Measurements from ENCODE around the gene USP46. TPM values are rescaled to one million over a fixed set of nuclear protein-coding genes. Genes with fewer than 3 reads are reported as not detected.

Gene USP46
- total RNA-seq, 1 donor from 2014 or later: 7.7 TPM

GRCh38 chr4:52548818-52549570 is 110.1 kb downstream of the USP46 start:
- H3K9me3 Mint-ChIP-seq: no peaks in the 10 kb centered on the region
- no peak overlapping the region for H3K27ac Mint-ChIP-seq
- no peak overlapping the region for H3K4me3 Mint-ChIP-seq (ENCODE audit: low read depth)
- DNase-seq (ENCODE audit: low spot score): no peak
- no peaks in the 10 kb centered on the region for H3K4me1 Mint-ChIP-seq (ENCODE audit: low read depth)
- H3K36me3 Mint-ChIP-seq (ENCODE audit: low read depth): no peaks in the 10 kb centered on the region
- intact Hi-C loops (cut with micrococcal nuclease): loop anchor here (5.0 kb wide), 2 partner anchors 118 to 433 kb away; no protein-coding TSS in a partner anchor
- peaks cover 2% of the 10 kb centered on the region for H3K27me3 Mint-ChIP-seq (ENCODE audit: low read depth)

DNA sequence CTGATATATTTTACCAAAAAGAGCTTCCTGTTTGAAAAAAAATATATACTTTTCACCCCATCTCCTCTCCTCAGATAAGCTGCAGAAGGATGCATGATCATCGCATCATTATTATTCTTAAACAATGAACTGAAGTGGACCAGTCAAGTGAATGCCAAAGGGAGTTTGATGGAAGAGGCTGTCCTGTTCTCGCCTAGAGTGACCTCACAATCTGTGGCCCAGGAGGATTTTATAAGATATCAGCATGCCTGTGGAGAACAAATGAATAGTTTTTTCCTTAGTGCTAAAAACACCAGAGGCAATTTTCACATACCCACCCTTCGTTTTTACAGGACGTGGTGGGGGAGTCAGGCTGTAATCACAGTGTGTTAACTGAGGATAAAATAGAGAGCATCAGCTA is 112.7 kb downstream of the USP46 start:
- Mint-ChIP-seq H3K9me3 (no peaks in the 10 kb centered on the region), H3K27ac (no peak overlapping the region), H3K36me3 (ENCODE audit: low read depth) (no peaks in the 10 kb centered on the region), H3K27me3 (ENCODE audit: low read depth) (no peaks in the 10 kb centered on the region), H3K4me3 (ENCODE audit: low read depth) (no peak overlapping the region), H3K4me1 (ENCODE audit: low read depth) (no peaks in the 10 kb centered on the region)
- DNase-seq (ENCODE audit: low spot score): no peak
- intact Hi-C loops (cut with micrococcal nuclease): loop anchor here (5.0 kb wide), 2 partner anchors 121 to 436 kb away; no protein-coding TSS in a partner anchor

- Mint-ChIP-seq H3K27ac (no peak overlapping the region), H3K36me3 (ENCODE audit: low read depth) (no peaks in the 10 kb centered on the region), H3K4me3 (ENCODE audit: low read depth) (no peak overlapping the region)
These were observed 113.7 kb downstream of the USP46 start for GRCh38 chr4:52545099-52546069.

More at GRCh38 chr4:52545099-52546069, 113.7 kb downstream of the USP46 start:
- peak; percentile 35 for DNase-seq (ENCODE audit: low spot score)
- intact Hi-C loops (cut with micrococcal nuclease): loop anchor here (5.0 kb wide), 2 partner anchors 122 to 437 kb away; no protein-coding TSS in a partner anchor
- H3K9me3 Mint-ChIP-seq: no peaks in the 10 kb centered on the region
- H3K4me1 Mint-ChIP-seq (ENCODE audit: low read depth): no peaks in the 10 kb centered on the region
- H3K27me3 Mint-ChIP-seq (ENCODE audit: low read depth): no peaks in the 10 kb centered on the region

Other genes with a start within 250 kb of the USP46 start
- not detected in 2 replicates for gene ERVMER34-1, start 92.1 kb upstream of the USP46 start, total RNA-seq
- gene RASL11B, start 203.0 kb upstream of the USP46 start, total RNA-seq: 0.50 and 0.67 TPM in 2 replicates

All from activated T-helper 2 cell treated with anti-CD3 and anti-CD28 coated beads, Interferon-gamma antibody, Interleukin-2, Interleukin-4, amounts not matched to agents 10 μg/mL and 5 μg/mL and 100 μg/mL, durations not matched to agents 14 hours and 24 hours and 36 hours (primary cell).